Measurements from ENCODE around the gene EXOC4. TPM values are rescaled to one million over a fixed set of nuclear protein-coding genes. Genes with fewer than 3 reads are reported as not detected.

The EXOC4 gene
- total RNA-seq, 4 donors from 2014 or later: 30.7 to 62.4 (median 40.4) TPM

GRCh38 chr7:133824132-133824531 is 571.3 kb downstream of the EXOC4 start:
- no peak for DNase-seq
- peaks cover 0 to 6% (median 0%) of the 10 kb centered on the region in 3 donors for H3K4me1 ChIP-seq
- no peaks in the 10 kb centered on the region for H3K9me3 ChIP-seq
- WGBS, 2 donors: 80 to 86% methylated on average over 6 of the region's 6 CpGs
- no peaks in the 10 kb centered on the region for H3K27me3 ChIP-seq
- TF ChIP-seq, protein P1, sequence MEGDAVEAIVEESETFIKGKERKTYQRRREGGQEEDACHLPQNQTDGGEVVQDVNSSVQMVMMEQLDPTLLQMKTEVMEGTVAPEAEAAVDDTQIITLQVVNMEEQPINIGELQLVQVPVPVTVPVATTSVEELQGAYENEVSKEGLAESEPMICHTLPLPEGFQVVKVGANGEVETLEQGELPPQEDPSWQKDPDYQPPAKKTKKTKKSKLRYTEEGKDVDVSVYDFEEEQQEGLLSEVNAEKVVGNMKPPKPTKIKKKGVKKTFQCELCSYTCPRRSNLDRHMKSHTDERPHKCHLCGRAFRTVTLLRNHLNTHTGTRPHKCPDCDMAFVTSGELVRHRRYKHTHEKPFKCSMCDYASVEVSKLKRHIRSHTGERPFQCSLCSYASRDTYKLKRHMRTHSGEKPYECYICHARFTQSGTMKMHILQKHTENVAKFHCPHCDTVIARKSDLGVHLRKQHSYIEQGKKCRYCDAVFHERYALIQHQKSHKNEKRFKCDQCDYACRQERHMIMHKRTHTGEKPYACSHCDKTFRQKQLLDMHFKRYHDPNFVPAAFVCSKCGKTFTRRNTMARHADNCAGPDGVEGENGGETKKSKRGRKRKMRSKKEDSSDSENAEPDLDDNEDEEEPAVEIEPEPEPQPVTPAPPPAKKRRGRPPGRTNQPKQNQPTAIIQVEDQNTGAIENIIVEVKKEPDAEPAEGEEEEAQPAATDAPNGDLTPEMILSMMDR (IDR thresholded peaks at IDR 0.05): no peak
- no peak for TF ChIP-seq POLR2A (IDR thresholded peaks at IDR 0.05)
- peaks cover 0 to 4% (median 0%) of the 10 kb centered on the region in 3 donors for H3K36me3 ChIP-seq
- H3K4me3 ChIP-seq: no peak overlapping the region
- H3K27ac ChIP-seq: no peak overlapping the region
- intact Hi-C loops (cut with DNase I): no loop called here

- Histone ChIP-seq H3K36me3 (peaks cover 0 to 10% (median 0%) of the 10 kb centered on the region in 3 donors), H3K27ac (no peak overlapping the region), H3K9me3 (no peaks in the 10 kb centered on the region), H3K4me3 (no peak overlapping the region), H3K4me1 (peaks cover 0 to 6% (median 0%) of the 10 kb centered on the region in 3 donors), H3K27me3 (no peaks in the 10 kb centered on the region)
- no peak for DNase-seq
- no peak for TF ChIP-seq POLR2A (IDR thresholded peaks at IDR 0.05)
- TF ChIP-seq, protein P1 (IDR thresholded peaks at IDR 0.05): no peak
- 64 to 67% methylated on average over 7 of the region's 7 CpGs for WGBS, 2 donors
- intact Hi-C loops (cut with DNase I): no loop called here
Observed at GRCh38 chr7:133827707-133828623, 575.1 kb downstream of the EXOC4 start.

DNA sequence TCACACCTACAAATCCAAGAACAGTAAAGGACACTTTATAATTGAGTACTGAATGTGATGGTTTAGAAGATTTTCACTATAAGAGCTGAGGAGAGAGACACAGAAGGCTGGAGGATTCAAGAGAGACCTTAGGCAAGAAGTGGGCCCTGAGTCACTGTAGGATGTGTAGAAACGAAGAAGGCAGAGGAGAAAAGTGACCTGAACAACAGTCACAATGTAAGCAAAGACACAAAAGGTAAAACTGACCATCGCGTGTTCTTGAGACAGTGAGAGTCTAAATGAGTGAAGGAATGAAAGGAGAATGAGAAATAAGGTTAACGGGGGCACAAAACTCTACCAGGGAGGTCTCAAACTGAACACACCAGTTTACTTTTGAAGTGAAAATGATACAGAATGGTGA is 576.0 kb downstream of the EXOC4 start:
- 94 to 95% methylated on average over 4 of the region's 4 CpGs for WGBS, 2 donors
- no peak for DNase-seq
- intact Hi-C loops (cut with DNase I): no loop called here
- Histone ChIP-seq H3K36me3 (peaks cover 0 to 10% (median 0%) of the 10 kb centered on the region in 3 donors), H3K4me1 (peaks cover 0 to 6% (median 0%) of the 10 kb centered on the region in 3 donors), H3K27me3 (no peaks in the 10 kb centered on the region), H3K9me3 (no peaks in the 10 kb centered on the region), H3K27ac (no peak overlapping the region), H3K4me3 (no peak overlapping the region)
- TF ChIP-seq, protein P1 (IDR thresholded peaks at IDR 0.05): no peak
- no peak for TF ChIP-seq POLR2A (IDR thresholded peaks at IDR 0.05)

GRCh38 chr7:133829336-133829897 is 576.5 kb downstream of the EXOC4 start:
- no peak for TF ChIP-seq POLR2A (IDR thresholded peaks at IDR 0.05)
- TF ChIP-seq, protein P1 (IDR thresholded peaks at IDR 0.05): no peak
- 78 to 96% methylated on average over 4 of the region's 4 CpGs for WGBS, 2 donors

GRCh38 chr7:133830081-133830480 is 577.2 kb downstream of the EXOC4 start:
- peaks cover 0 to 6% (median 0%) of the 10 kb centered on the region in 3 donors for H3K4me1 ChIP-seq
- H3K36me3 ChIP-seq: peaks cover 0 to 10% (median 0%) of the 10 kb centered on the region in 3 donors
- intact Hi-C loops (cut with DNase I): no loop called here
- DNase-seq: no peak
- H3K9me3 ChIP-seq: no peaks in the 10 kb centered on the region
- 93 to 94% methylated on average over 6 of the region's 6 CpGs for WGBS, 2 donors
- H3K27me3 ChIP-seq: no peaks in the 10 kb centered on the region
- TF ChIP-seq POLR2A (IDR thresholded peaks at IDR 0.05): no peak
- TF ChIP-seq, protein P1 (IDR thresholded peaks at IDR 0.05): no peak
- no peak overlapping the region for H3K27ac ChIP-seq
- no peak overlapping the region for H3K4me3 ChIP-seq

More at GRCh38 chr7:133829336-133829897, 576.5 kb downstream of the EXOC4 start:
- Histone ChIP-seq H3K27me3 (no peaks in the 10 kb centered on the region), H3K4me3 (no peak overlapping the region), H3K9me3 (no peaks in the 10 kb centered on the region), H3K4me1 (peaks cover 0 to 6% (median 0%) of the 10 kb centered on the region in 3 donors), H3K36me3 (peaks cover 0 to 10% (median 0%) of the 10 kb centered on the region in 3 donors), H3K27ac (no peak overlapping the region)
- intact Hi-C loops (cut with DNase I): no loop called here
- DNase-seq: no peak
